Osteocyte (in vitro differentiated cells): ENCODE measurements around the gene STX10. TPM values are rescaled to one million over a fixed set of nuclear protein-coding genes. Genes with fewer than 3 reads are reported as not detected.

Experiments
- DNase-seq: peaks from one replicate; pipeline ENCODE4 v3.0.0; 2021; ENCODE audit warnings: mixed read lengths; ENCODE audit not compliant: unreplicated experiment; ENCODE audit errors: extremely low spot score
- H3K27ac Mint-ChIP-seq: one replicate; pipeline ENCODE4 v1.8.0; 2021; ENCODE audit warnings: mild to moderate bottlenecking, mixed read lengths; ENCODE audit not compliant: unreplicated experiment
- H3K27me3 Mint-ChIP-seq: one replicate; pipeline ENCODE4 v1.8.0; 2021; ENCODE audit warnings: mixed read lengths; ENCODE audit not compliant: unreplicated experiment
- H3K36me3 Mint-ChIP-seq: one replicate; pipeline ENCODE4 v1.8.0; 2021; ENCODE audit warnings: mixed read lengths; ENCODE audit not compliant: unreplicated experiment
- H3K4me1 Mint-ChIP-seq: one replicate; pipeline ENCODE4 v1.8.0; 2021; ENCODE audit warnings: mixed read lengths; ENCODE audit not compliant: unreplicated experiment
- H3K4me3 Mint-ChIP-seq: one replicate; pipeline ENCODE4 v1.8.0; 2021; ENCODE audit warnings: mild to moderate bottlenecking, moderate library complexity, mixed read lengths; ENCODE audit not compliant: unreplicated experiment
- H3K9me3 Mint-ChIP-seq: one replicate; pipeline ENCODE4 v1.8.0; 2021; ENCODE audit warnings: mixed read lengths; ENCODE audit not compliant: unreplicated experiment
- CTCF ChIP-seq: fragments of 200-600 bp; sonication (generic); IDR thresholded peaks from 2 replicates; pipeline ENCODE4 v1.5.0; 2021; ENCODE audit warnings: antibody characterized with exemption, mild to moderate bottlenecking, moderate library complexity
- total RNA-seq: library from RNA; stranded (reverse); gene quantifications from 2 replicates; pipeline ENCODE4 v1.2.1, GENCODE V29; 2021

Gene STX10
- total RNA-seq, 1 donor from 2014 or later, result 50.5 TPM

GRCh38 chr19:13112555-13112954, 37.6 kb downstream of the STX10 start:
- Mint-ChIP-seq H3K4me1 (peaks cover 17% of the 10 kb centered on the region), H3K27ac (no peak overlapping the region), H3K36me3 (peaks cover 4% of the 10 kb centered on the region), H3K27me3 (no peaks in the 10 kb centered on the region), H3K4me3 (no peak overlapping the region), H3K9me3 (no peaks in the 10 kb centered on the region)
- no peak for TF ChIP-seq CTCF
- DNase-seq, result no peak

GRCh38 chr19:13110099-13110610, 40.0 kb downstream of the STX10 start:
- Mint-ChIP-seq H3K4me1 (no peaks in the 10 kb centered on the region), H3K27me3 (no peaks in the 10 kb centered on the region), H3K27ac (no peak overlapping the region), H3K9me3 (no peaks in the 10 kb centered on the region), H3K4me3 (no peak overlapping the region), H3K36me3 (peaks cover 4% of the 10 kb centered on the region)
- no peak for TF ChIP-seq CTCF
- DNase-seq, result no peak

- Mint-ChIP-seq H3K27ac (no peak overlapping the region), H3K36me3 (peaks cover 4% of the 10 kb centered on the region), H3K4me1 (no peaks in the 10 kb centered on the region), H3K9me3 (no peaks in the 10 kb centered on the region), H3K27me3 (no peaks in the 10 kb centered on the region), H3K4me3 (no peak overlapping the region)
- no peak for DNase-seq
- TF ChIP-seq CTCF, result no peak
These were observed 40.6 kb downstream of the STX10 start for GRCh38 chr19:13109361-13110098.

GRCh38 chr19:13104848-13105711, 45.1 kb downstream of the STX10 start:
- peaks cover under 1% of the 10 kb centered on the region for H3K27me3 Mint-ChIP-seq
- no peak for DNase-seq
- peaks cover 2% of the 10 kb centered on the region for H3K36me3 Mint-ChIP-seq
- peak; percentile 4 for TF ChIP-seq CTCF
- no peaks in the 10 kb centered on the region for H3K9me3 Mint-ChIP-seq
- no peak overlapping the region for H3K27ac Mint-ChIP-seq
- H3K4me1 Mint-ChIP-seq, result peaks cover 1% of the 10 kb centered on the region
- no peak overlapping the region for H3K4me3 Mint-ChIP-seq

- no peaks in the 10 kb centered on the region for H3K9me3 Mint-ChIP-seq
- no peaks in the 10 kb centered on the region for H3K36me3 Mint-ChIP-seq
- peaks cover 4% of the 10 kb centered on the region for H3K27me3 Mint-ChIP-seq
- DNase-seq, result no peak
- no peak overlapping the region for H3K4me3 Mint-ChIP-seq
- peak; percentile 64 for TF ChIP-seq CTCF
- no peak overlapping the region for H3K27ac Mint-ChIP-seq
- peaks cover 4% of the 10 kb centered on the region for H3K4me1 Mint-ChIP-seq
These were observed 45.8 kb downstream of the STX10 start for GRCh38 chr19:13104360-13104847.
